ENCODE measurements around the gene ZBTB32. TPM values are rescaled to one million over a fixed set of nuclear protein-coding genes. Genes with fewer than 3 reads are reported as not detected.

ZBTB32 gene
- total and polyA plus RNA-seq, 2 of the 8 experiments (the other 6 are each of a cell fraction or from before 2014, with no cell fraction given) = 0.11 to 0.50 TPM

GRCh38 chr19:35716801-35717664 is 12.7 kb downstream of the ZBTB32 start (continued):
- TF ChIP-seq CTCF (IDR thresholded peaks at IDR 0.05; ENCODE audit: control extremely low read depth in 1 of 3, insufficient read depth in 1 of 3, low read depth in 1 of 3, low read length in 3 of 3) = peak; percentile 58 to 77 (median 67)
- TF ChIP-seq RBBP5 (IDR thresholded peaks at IDR 0.05; ENCODE audit: borderline replicate concordance, low read depth, low read length) = 0 out of 2 replicates have a peak, but pooled peaks have one; percentile 9
- TF ChIP-seq BACH1 (IDR thresholded peaks at IDR 0.05; ENCODE audit: low read length) = peak; percentile 64; the same call in 1 of the 2 replicates
- no peak for TF ChIP-seq HDAC6 (IDR thresholded peaks at IDR 0.05; ENCODE audit: low read depth, low read length)
- no peak for TF ChIP-seq TCF12 (IDR thresholded peaks at IDR 0.05; ENCODE audit: low read depth, low read length)
- TF ChIP-seq EGR1 (IDR thresholded peaks at IDR 0.05; ENCODE audit: borderline replicate concordance, low read depth, low read length) = peak; percentile 97
- TF ChIP-seq TBP (IDR thresholded peaks at IDR 0.05; ENCODE audit: low read depth, low read length) = peak; percentile 78
- TF ChIP-seq TAF7 (optimal IDR thresholded peaks at IDR 0.05; ENCODE audit: borderline replicate concordance, low read depth, low read length) = peak; percentile 69
- no peak for TF ChIP-seq KDM4A (IDR thresholded peaks at IDR 0.05; ENCODE audit: low read depth, low read length, severe bottlenecking)
- TF ChIP-seq SIN3A (conservative IDR thresholded peaks at IDR 0.05 in 1 of 2, IDR thresholded peaks at IDR 0.05 in 1 of 2; ENCODE audit: low read depth in 1 of 2, low read length in 2 of 2) = peak; percentile 83 to 87; a peak in 2 of 4 replicates
- 0 out of 2 replicates have a peak, but pooled peaks have one; percentile 49 for TF ChIP-seq CREB1 (IDR thresholded peaks at IDR 0.05)
- TF ChIP-seq KDM5A (IDR thresholded peaks at IDR 0.05; ENCODE audit: low read length) = 0 out of 2 replicates have a peak, but pooled peaks have one; percentile 71
- peak; percentile 71 for TF ChIP-seq SP1 (IDR thresholded peaks at IDR 0.05; ENCODE audit: low read depth, low read length)
- TF ChIP-seq POU5F1 (IDR thresholded peaks at IDR 0.05; ENCODE audit: low read depth, low read length) = no peak
- TF ChIP-seq CHD2 (IDR thresholded peaks at IDR 0.05; ENCODE audit: low read length) = peak; percentile 52
- TF ChIP-seq SIX5 (IDR thresholded peaks at IDR 0.05; ENCODE audit: low read depth, low read length) = peak; percentile 92
- peak; percentile 55; the same call in 1 of the 2 replicates for TF ChIP-seq PHF8 (conservative IDR thresholded peaks at IDR 0.05; ENCODE audit: low read depth, low read length)
- TF ChIP-seq NANOG (IDR thresholded peaks at IDR 0.05; ENCODE audit: insufficient read depth, low read depth, low read length, poor library complexity, severe bottlenecking) = peak; percentile 70
- TF ChIP-seq POLR2A (IDR thresholded peaks at IDR 0.05; ENCODE audit: control extremely low read depth in 1 of 2, low read depth in 2 of 2, low read length in 2 of 2) = peak in 1 of 2 experiments; percentile 88; a peak in 1 of 3 replicates
- TF ChIP-seq ATF3 (IDR thresholded peaks at IDR 0.05; ENCODE audit: insufficient read depth, low read depth, low read length) = peak; percentile 22; the same call in 1 of the 2 replicates
